Globus pallidus (tissue), 1 donor: Measurements from ENCODE around the gene C6orf58.
A peak's percentile ranks its signal among the peaks of the same experiment; 100 is the strongest.

Experiments used
- DNase-seq: peaks from one replicate; pipeline ENCODE4 v3.0.0-alpha.2; 2015; ENCODE audit warnings: low spot score

Gene C6orf58

DNA sequence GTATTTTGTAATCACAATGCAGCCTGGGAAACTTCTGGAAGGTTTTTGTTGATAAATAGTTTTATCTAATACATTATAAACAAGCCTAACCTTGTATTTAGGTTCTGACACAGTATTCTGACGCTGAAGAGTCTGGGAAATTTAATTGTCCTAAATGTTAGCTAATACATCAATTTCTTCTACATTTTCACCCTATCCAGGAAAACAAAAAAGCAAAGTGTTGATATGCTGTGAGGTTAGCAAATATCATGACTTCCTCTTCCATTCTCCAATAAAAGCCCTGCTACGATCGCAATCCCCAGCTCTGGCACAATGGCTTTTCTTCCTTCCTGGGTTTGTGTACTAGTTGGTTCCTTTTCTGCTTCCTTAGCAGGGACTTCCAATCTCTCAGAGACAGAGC lies at the start of gene C6orf58:
Gene C6orf58, plus strand, starts transcription at position 301 of the 400 bp plus-strand sequence. Its CDS starts 12 bp downstream, at position 313.
- DNase-seq, result no peak

DNA sequence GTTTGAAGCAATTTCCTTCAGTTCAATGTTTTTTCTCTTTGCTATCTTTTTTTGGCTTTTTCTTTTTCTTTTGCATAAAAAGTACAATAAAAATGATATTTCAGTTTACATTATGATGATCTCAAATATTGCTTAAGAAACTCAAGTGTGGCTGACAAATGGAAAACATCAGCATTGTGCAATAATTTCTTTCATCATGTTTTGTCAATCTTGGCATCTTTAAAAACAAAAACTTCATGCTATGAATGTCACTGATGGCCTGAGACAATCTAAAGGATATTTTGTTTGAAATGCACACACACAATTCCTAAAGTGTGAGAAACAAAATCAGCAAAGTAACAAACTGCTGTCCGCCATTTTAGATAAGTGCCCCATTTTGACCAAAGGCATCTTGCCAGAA lies 44.0 kb upstream of the C6orf58 start:
- no peak for DNase-seq

DNA sequence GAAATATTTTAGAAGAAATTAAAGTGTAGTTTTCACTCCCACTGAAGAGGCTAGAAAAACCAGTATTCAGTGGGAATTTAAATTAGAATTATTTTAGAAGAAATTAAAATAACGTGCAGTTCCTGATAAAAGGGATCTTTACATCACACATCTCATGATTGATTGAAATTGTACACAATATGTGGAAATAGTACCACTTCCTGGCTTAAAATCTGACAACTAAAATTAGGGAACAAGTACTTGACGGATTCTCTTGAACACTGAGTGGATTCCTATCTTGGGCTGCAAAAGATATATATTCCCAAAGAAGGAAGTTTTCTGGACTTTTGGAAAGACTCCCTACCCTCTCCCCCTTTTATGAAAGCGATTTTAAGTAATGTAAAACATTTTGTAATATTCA lies 43.2 kb upstream of the C6orf58 start:
- DNase-seq, result no peak

DNA sequence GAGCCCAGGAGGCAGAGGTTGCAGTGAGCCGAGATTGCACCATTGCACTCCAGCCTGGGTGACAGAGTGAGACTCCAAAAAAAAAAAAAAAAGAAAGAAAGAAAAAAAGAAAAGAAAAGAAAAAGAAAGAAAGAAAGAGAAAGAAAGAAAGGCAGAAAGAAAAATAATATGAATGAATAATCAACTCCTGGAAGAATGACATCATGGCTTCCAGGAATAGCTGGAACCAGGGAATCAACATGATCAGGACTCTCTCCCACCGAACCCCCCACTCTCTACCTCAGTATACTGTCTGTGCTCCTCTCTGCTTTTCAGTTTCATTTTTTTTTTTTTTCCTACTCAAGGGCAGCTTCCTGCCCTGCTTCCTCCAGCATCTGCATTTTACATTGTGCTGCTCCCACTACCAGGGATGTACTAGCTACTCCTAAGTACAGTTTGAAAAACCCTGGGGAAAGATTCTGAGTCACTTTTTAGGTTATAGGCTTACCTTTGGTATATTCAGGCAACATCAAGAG lies 38.2 kb upstream of the C6orf58 start:
- DNase-seq, result no peak

DNA sequence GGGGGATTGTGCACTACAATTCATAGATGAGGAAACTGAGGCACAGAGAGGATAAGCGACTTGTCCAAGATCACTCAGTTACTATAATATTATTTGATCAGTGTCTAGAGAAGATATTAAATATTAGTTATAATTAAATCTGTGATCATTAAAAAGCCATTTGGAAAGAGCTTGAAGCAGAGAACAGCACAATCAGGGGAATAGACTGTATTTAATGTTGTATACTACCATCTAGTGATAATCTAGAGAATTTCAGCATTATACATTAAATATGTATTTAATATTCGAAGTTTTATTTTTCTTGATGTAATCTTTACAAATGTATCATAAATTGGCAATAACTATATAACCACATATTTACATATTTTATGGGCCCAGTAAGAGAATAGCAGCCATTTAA lies 37.7 kb upstream of the C6orf58 start:
- no peak for DNase-seq

DNA sequence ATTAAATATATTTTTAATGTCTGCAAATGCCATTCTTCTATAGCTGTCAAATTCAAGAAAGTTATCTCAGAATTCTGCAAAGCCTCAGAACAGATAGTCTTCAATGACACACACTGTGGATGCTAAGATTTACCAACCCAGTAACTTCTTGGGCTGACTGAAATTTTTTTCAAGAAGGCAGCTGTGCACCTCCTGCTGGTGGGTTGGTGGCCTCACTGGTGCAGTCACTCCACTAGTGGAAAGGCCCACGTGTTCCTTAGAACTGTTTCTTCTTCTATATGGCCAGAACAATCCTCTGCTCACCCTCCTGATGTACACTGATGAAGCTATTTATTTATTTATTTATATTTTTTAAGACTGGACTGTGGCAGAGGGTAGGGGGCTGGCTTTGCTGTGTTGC lies 29.8 kb upstream of the C6orf58 start:
- DNase-seq, result no peak

DNA sequence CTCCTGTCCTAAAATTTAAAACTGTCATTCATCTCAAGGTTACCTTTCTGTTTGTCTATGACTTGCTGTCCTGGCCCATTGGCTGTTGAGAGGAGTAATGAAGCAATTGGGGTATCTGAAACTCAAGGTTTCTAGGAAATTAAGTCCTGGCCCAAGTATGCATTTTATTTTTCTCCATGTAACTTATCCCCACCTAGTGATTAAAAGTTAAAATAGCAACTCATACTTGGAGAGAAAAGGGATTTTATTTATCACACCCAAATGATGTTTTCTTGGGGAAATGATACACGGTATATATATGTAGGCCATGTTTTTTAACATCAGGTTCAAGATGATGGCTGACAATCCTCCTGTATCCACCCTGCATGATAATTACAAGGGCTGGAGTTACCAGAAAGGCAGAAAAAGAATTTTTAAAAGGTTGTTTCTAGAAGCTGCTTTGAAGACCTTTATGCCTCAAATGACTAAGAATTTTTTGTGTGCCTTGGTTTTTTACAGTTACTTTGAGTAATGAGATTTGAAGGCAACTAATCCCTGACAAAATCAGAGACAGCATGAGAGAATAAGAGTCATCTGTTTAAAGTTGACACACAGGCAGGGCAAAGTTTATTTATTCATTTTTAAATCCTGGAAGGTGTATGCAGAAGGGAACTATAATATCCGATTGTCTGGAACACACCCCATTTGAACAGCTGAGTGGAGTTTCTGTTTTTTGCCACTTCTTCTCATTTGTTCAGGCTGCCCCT lies 28.9 kb upstream of the C6orf58 start:
- no peak for DNase-seq

DNA sequence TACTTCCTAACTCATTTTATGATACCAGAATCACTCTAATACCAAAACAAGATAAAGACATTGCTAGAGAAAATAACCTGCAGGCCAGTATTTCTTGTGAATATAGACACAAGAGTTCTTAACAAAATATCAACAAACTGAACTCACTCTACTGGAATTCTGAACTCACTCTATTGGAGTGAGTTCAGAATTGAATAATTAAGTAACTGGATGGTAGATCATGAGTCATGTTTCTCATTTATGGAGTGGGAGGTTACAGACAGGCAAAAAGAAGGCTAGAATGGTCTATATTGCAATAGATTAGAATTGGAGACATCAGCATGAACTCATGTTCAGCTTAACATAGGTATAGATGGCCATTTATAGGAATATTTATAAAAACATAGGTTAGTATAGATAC lies 26.6 kb upstream of the C6orf58 start:
- no peak for DNase-seq

DNA sequence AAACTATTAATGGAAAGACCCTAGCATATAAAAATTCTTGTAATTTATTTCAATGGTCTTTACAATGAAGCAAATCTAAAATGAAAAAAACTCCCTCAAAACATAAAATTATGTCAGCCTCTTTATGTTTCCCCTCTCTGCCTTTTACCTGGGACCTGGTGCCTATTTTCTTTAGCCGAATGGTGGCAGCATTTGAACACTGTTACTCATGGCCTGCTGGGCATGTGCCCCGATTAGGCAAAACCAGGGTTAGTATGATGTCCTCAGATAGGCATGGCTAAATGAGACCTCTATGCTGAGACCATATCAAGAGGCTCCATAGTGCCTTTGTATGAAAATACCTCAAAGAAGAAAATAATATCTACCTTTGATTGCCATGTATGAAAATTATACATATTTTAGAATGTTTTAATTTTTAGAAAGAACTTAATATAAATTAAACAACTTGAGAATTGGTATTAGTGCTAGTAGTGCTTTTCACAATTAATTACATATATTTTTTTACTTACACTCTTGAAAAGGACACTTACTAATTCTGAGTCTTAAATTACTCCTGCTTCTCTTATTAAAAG lies 22.5 kb upstream of the C6orf58 start:
- peak; percentile 20 for DNase-seq

DNA sequence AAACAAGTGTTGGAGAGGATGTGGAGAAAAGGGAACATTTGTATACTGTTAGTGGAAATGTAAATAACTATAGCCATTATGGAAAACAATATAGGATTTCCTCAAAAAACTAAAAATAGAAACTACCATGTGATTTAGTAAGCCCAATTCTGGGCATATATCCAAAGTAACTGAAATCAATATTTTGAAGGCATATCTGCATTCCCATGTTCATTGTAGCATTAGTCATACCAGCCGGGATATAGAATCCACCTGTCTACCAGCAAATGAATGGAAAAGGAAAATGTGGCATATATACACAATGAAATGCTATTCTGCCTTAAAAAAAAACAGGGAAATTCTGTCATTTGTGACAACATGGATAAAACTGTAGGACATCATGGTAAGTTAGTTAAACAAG lies 15.3 kb upstream of the C6orf58 start:
- no peak for DNase-seq

DNA sequence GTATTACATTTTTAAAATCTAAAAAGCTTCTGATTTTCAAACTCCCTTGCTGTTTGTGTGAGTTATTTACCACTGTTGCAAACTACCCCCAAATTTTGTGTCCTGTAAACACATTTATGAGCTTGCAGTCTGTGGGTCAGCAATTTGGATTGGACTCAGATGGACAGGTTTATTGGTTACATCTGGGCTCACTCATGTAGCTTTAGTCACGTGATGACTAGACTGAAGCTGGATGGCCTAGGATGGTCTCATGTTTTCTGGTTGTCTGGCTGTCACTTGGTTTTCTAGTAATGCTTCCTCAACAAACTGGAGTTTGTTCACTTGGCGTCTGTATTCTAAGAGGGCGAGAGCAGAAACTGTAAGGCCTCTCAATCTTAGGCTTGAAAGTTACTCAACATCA lies 12.2 kb upstream of the C6orf58 start:
- no peak for DNase-seq

DNA sequence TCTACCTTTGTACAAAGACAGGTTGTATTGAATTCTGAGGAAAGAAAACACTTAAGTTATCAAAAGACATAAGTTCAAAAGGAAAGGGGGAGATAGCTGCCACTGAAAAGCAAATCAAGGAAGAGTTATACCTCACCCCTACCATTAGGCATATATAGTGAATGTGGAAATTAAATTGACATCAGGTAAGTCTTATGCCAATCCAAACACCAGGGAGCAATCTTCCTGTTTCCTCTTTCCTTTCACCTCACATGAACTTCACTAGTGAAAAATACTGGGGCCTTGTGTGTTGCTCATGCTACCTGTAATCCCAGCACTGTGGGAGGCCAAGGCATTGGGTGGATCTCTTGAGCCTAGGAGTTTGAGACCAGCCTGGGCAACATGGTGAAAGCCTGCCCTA lies 10.9 kb upstream of the C6orf58 start:
- no peak for DNase-seq

DNA sequence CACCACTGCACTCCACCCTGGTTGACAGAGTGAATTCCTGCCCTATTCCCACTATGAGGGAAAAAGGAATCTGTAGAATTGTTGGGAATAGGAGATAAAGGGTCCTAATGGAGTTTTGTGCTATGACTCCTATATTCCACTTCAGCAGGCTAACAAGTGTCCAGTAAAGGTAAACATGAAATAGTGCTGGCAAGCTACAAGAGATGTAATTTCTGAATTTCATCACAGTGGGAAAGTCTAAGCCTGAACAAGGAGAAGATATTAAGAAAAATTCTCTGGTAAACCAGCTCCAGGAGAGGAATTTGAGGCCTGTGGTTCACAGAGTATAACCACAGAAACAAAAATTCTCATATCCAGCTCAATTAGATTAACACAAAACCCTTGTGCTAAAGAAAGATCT lies 10.3 kb upstream of the C6orf58 start:
- DNase-seq, result no peak

DNA sequence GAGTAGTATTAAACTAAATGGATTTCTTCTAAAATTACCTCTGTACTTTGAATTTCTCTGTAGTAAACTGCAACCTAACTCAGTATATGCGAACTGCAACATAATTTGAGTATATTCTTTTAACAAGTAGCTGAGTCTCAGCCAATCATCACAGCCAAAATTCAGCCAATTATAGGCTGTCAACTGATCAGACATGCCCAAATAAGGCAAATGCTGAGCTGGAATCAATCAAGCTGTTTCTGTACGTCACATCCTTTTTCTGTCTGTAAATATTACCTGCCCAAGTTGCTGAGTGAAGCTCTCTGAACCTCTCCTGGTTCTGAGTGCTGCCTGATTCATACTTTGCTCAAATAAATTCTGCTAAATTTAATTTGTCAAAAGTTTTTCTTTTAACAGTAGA lies 9.5 kb upstream of the C6orf58 start:
- no peak for DNase-seq

DNA sequence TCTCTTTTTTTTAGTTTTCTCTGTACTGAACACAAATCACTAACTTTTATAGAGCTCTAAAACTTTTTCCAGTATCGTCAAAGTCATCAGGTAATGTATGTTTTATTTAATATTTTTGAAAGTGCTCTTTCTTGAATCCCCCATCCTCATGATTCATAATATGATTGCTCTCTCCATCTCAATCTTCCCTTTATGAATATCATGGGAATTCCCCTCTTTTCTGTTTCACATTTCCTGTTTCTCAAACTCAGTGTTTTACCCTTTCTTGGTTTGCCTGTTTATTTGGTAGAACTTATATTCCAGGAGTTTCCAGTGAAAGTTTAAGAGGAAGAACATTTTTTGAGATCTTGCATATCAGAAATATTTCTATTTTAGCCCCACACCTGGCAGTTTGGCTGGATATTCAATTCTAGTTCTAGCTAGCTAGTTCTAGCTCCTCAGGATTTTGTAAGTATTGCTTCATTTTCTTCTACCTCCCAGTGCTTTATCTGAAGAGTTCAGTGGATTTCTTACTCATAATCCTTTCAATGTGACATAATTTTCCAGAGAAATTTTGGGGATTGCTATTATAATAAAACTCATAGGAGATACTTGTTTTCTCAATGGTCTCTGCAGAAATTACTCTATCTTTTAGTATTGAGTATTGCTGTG lies 6.1 kb upstream of the C6orf58 start:
- DNase-seq, result no peak

DNA sequence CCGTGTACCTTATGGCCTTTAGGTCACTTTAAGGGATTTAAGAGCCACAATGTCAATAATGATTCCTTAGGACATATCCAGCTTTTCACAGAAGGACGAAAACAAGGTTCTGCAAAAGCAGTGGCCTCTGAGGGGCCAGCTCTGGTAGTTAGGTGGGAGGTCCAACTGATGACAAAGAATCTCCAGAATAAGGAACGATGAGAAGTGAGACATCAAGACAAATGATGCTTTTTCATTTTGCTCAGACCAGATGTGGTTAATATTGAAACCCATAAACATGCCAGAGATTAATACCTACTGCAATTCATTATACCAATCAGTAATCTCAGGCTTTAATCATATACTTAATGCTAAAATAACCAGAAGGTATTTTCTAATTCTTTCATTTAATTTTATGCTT lies 1.9 kb downstream of the C6orf58 start:
- DNase-seq, result no peak

DNA sequence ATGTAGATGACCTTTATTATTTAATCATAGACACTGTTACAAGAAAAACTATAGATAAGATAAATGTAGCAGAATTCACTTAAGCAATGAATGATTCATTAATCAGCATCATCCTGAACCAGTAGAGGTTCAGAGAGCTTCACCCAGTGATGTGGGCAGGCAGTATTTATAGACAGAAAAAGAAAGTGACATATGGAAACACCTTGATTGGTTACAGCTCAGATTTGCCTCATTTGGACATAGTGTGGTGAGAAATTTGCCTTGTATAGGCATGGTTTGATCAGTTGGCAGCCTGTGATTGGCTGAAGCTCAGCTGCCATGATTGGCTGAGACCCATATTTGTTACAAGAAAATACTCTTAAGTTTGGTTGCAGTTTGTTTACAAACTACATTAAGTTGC lies 4.6 kb downstream of the C6orf58 start:
- no peak for DNase-seq

DNA sequence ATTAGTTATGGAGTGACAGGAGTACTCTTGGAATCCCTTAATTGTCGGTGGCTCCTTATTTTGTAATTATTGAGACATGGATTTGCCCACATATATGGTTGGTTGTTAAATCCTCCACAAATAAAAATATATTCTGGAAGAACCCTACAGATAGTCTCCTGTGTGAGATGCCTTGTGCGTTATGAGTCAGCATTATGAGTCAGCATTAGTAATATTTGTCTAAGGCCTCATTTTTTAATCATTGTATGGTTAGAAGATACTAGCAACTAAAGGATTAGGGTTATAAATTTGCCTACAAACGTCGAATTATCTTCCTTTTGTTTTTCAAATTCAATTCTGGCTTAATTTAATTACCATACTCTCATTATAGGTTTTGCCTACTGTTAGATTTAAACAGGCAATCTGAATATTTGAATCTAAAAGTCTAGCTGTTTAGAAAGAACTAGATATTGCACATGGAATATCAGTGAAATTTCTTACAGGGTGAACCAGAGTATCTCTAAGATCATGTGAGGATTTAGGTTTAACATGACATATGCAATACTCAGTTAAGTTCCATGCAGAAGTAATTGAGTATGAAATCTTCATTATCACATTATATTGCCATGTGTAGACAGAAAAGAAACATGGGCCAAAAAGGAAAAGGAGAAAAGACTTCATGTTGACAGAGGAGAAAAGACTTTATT lies 5.9 kb downstream of the C6orf58 start:
- no peak for DNase-seq

DNA sequence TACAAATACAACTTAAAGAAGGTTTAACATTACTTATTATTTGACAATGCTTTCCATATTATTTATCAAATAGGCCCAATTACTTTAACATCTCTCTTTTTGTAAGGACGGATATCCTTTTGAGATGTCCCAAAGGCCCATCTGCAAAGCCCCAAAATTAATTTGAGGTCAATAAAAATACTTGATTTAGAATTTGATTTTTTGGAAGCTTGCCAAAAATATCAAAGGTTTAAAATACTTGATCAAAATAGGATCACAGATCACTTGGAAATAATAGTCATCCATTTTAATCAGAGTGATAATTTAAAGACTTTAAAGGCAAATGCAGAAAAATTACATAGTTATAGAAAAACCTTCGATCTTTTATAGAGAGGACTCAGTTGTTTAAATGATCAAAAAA lies 8.1 kb downstream of the C6orf58 start:
- no peak for DNase-seq

DNA sequence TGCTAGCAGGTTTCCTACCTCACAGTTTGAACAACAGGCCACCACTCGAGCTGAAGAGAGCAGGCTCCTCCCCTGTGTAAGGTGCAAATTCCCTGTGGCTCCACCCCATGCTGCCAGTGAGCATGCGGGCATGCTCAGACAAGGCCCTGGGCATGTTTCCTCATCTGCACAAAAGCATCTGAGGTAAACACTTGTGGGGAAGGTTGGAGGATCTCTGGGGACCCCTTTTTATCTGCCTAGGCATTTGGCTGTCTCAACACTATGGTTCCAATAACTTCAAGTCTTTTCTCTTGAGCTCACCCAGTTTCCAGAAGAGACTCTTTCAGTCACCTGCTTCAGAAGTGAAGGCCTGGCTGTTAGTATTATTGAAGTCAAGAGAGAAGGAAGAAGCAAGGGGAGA lies 9.4 kb downstream of the C6orf58 start:
- DNase-seq, result no peak

DNA sequence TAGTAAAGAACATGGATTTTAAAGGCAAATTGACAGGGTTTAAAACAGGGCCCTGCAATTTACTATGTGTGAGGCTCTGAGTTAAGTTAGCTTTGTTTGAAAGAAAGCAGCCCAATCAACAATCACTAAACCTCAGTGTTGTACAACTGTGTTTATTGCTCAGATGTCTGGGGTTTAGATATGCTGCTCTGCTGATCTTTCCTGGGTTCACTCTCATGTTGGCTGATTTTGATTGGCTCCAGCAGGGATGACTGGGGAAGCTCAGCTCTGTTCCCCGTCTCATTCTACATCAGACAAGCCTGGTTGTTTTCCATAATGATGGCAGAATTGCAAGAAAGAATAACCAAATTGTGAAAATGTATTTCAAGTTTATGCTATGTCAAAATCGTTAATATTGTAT lies 10.9 kb downstream of the C6orf58 start:
- no peak for DNase-seq

DNA sequence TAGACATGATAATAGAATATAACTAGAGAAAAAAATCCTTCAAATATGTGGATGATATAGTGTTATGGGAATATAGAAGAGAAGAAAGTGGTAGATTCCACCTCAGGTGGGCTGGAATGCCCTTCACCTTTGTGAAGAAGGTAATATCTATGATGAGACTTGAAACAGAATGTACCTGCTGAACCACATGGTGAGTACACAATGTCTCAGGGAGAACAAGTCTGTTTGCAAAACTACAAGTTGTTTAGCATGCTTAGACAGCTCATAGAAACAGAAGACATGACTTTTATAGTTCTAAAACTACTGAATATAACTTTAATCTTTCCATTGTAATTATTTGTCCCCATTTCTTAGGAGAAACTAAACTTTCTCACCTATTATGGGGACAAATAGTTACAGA lies 12.2 kb downstream of the C6orf58 start:
- DNase-seq, result no peak

DNA sequence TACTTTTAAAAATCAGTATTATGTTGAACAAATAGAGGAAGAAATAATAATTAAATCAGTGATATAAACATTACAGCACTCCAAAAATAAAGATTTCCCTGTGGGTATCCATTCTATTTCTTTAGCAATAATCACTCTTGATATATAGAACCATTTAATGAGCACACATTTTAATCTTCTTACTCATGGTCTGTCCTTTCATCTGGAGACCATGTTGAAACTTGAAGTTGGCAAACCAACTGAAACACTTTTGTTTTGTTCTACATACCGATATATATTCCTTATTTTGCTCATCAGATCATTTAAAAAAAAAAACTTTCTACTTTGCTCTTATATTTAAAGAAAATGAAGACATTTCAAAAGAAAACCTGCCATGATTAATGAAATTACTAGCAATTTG lies 13.4 kb downstream of the C6orf58 start:
- no peak for DNase-seq
